Germinal center (tissue), 1 donor: ENCODE results near the gene TRIM3.

Experiments
- DNase-seq: peaks from one replicate; pipeline ENCODE4 v3.0.0; 2012; ENCODE audit warnings: mixed read lengths, low spot score

The TRIM3 gene

GRCh38 chr11:6437993-6438392 is 35.7 kb downstream of the TRIM3 start:
- DNase-seq = peak; percentile 23

- DNase-seq = no peak
Measured at GRCh38 chr11:6437423-6437822, 36.3 kb downstream of the TRIM3 start.

- DNase-seq = peak; percentile 19
Measured at GRCh38 chr11:6433998-6434660, 39.6 kb downstream of the TRIM3 start.

- DNase-seq = no peak
Measured at GRCh38 chr11:6431861-6432260, 41.9 kb downstream of the TRIM3 start.

DNA sequence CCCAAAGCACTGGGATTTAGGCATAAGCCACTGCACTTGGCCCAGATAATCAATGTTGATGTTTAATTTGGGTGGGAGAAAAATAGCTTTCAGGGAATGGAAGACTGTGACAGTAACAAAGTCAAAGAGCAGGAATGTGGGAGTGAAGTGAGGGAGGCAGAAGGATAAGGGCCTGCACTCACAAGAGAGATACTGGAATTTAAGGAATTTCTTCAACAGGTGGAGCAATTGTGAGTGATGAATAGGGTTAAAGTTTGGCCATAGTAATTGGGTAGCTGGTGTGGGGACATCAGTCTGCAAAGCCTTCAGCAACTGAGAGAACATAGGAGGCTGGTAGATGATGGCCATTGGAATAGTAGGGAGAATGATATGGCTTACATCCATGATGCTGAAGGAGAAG is 46.2 kb downstream of the TRIM3 start:
- DNase-seq = no peak

DNA sequence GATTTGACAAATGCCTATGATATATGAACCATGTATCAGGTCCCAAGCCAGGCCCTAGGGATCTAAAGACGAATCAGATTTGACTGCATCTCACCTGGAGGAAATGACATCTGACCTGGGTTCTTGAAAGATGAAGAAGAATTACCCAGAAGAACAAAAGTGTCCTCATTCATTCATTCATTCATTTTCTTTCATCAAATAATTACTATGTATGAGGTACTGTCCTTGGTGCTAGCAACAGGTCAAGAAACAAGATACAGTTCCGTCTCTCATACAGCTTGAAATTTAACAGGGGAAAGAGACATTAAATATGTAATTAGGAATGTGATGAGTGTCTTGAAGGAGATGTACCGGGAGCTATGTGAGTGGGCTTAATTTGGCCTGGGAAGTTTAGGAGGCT is 53.1 kb downstream of the TRIM3 start:
- no peak for DNase-seq

DNA sequence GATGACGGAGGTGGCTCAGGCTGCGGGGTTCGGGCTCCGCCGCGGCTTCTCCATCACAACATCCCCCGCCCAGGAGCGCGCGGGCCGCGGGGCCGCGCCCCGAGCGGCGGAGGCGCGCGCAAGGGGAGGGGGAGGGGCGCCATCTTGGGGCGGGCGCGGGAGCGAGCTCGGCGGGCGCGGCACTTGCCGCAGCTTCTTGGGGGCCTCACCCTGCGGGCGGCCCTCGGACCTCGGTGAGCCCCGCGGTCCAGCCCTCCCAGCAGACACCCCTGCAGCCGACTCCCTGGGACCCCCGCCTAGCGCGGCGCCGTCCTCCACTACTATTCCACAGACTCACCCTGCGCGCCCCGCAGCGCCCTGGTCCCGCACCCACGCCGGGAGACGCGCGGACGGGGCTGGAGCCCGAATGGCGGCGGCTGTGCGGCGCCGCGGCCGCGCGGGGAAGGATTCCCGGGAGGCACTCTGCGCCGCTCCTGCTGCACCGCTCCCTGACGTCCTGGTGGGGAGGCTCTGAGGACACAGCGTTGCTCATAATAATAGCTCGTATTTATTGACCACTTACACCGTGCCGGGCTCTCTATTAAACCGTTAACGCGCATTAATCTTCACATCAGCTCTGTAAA is 54.6 kb downstream of the TRIM3 start, which contains the start of gene APBB1:
Gene APBB1 (minus strand): TSS at position 86 of the 623 bp plus-strand sequence. CDS start 7,747 bp downstream, outside the sequence.
- DNase-seq = peak; percentile 83

GRCh38 chr11:6418557-6419008 is 55.2 kb downstream of the TRIM3 start:
- no peak for DNase-seq

DNA sequence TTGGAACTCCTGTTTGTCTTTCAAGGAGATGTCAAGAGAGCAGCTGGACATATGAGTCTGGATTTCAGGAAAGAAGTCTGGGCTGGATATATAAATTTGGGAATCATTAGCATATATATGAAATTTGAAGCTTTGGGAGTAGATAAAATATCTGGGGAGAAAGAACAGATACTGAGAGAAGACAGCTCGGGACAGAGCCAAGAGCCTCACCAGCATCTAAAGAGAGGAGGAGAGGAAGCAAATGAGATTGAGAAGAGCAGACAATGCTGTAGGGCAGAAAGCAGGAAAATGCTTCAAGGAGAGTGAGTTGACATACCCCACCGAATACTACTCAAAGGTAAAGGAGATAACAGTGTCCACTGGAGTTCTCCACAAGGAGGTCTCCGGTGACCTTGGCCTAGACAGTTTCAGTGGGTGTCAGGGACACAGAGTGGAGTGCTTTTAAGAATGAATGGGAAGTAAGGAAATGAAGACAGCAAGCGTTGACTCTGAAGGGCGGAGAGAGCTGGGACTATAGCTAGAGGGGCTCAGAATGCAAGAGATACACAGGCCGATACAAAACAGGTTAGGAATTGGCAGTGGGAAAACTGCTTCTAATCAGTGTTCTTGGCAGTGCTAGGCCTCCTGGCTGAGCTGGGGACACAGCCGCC is 55.7 kb downstream of the TRIM3 start:
- no peak for DNase-seq

- DNase-seq = no peak
Measured at GRCh38 chr11:6415797-6416196, 57.9 kb downstream of the TRIM3 start.

DNA sequence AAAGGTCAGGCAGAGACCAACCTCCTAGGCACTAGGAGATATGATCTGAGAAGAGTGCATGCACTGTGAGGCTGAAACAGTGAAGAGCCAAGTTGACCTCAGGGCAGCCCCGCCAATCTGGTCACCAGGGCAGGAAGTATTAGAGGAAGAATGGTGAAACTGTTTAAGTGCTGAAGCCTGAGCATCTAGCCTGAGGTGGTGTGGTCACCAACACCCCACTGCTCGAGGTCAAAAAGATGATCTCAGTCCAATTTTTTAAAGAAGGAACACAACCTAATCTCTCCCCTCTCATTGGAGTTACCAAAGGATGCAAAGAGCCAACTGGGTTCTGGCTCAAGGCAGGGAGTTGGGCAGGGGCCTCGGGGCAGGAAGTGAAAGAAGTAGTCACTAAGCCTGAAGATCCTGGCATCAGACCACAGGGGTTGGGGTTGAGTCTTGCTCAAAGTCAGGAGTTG is 58.8 kb downstream of the TRIM3 start:
- no peak for DNase-seq

- DNase-seq = no peak
Measured at GRCh38 chr11:6413791-6414201, 59.9 kb downstream of the TRIM3 start.

GRCh38 chr11:6411594-6412031 is 62.1 kb downstream of the TRIM3 start:
- DNase-seq = no peak

- DNase-seq = no peak
Measured at GRCh38 chr11:6410695-6411430, 62.9 kb downstream of the TRIM3 start.

DNA sequence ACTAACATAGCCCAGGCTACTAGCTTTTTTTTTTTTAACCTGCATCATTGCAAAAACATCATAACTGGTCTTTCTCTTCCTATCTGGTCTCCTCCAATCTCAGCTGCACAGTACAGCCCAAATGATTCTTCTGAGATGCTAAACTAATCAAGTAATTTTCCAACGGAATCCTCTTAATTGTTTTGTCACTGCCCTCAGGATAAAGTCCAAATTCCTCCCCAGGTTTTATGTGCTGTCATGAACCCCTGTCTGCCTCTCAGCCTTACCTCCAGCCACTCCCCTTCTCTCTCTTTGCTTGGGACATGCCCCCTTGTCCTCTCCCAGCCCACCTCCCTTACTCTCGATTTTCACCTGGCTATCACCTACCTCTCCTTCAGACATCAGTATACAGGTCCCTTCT is 67.4 kb downstream of the TRIM3 start:
- no peak for DNase-seq

DNA sequence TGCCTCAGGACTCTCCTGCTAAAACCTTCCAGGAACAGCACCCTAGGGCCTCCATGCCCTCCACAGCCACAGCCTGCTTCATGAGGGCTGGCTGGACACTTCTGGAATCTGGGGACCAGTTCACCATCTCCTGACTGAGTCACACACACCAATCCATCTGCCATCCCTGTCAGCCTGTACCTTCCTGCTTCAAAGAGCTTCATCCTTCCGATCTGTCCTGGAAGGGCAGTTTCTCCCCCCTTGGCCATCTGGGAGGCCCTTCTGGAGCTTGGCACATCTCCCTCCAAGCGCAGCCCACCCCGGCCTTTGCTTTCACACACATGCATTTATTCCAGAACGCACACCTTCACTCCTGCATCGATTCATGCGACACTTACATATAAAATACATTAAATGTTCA is 67.9 kb downstream of the TRIM3 start:
- no peak for DNase-seq

DNA sequence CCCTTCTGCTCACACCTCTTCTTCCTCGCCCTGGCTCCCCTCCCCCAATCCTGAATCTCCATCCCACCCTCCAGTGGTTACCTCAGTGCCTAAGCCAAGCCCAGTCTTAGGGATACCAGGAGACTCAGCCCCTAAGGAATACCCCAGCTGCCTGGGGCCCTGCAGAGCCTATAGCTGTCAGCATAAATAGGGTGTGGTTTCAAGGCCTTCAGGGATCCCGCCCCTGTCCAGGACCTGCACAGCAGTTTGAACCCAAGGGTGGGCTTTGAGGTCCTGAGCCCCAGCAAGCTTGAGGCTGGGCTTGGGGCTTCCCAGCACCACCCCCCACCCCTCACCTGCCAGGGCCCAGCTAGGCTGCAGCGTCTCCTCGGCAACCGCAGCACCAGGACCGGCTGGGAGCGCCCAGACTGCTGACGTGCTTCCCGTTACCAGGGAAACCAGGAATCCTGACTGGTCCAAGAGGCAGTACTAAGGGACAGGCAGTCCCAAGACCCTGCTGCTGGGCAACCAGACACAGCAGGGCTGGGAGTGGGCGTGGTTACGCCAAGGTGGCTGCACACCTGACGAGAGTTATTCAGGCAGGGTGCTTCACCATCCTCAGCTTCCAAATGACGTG is 68.6 kb downstream of the TRIM3 start:
- no peak for DNase-seq

- DNase-seq = no peak
Measured at GRCh38 chr11:6404342-6405051, 69.2 kb downstream of the TRIM3 start.

DNA sequence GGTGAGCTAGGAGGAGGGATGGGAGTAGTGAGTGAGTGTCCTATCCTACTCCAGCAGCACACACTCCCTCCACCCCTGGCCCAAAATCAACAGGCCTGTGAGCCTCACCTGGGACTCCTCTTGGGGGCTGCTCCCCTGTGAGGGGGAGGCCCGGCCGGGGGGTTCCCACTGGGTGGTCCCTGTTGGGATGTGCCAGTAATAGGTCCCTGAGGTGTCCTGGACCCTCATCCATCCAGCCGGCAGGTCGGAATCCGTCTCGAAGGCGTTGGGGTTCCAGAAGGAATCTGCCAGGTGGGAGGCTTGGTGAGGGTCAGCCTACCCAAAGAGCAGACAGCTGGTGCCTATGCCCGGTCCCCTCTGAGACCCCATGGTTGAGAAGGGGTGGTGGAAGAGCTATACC is 70.2 kb downstream of the TRIM3 start:
- no peak for DNase-seq

DNA sequence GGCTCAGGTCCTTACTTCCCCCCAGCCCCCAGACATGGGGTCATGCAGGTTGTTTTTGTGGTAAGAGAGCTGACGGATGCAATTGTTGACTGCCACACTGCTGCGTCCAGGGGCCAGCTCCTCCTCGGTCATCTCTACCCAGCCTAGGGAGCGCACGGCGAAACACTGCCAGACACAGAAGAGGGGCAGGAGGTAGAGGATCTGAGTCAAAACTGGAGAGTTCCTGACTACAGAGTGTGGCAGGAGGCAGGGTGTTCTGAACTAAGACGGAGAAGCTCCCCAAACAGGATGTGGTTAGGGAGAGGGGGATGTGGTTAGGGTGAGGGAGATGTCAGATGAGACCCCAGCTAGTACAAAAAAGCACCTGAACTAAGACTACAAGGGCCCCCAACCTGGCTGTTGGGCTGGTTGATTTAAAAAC is 71.2 kb downstream of the TRIM3 start:
- peak; percentile 76 for DNase-seq

GRCh38 chr11:6402061-6402470 is 71.7 kb downstream of the TRIM3 start:
- no peak for DNase-seq
